Renal pelvis (tissue), 4 donors: ENCODE data around the gene MANEAL. TPM values are rescaled to one million over a fixed set of nuclear protein-coding genes. Genes with fewer than 3 reads are reported as not detected.

Experiments
- DNase-seq: peaks from one replicate; pipeline ENCODE4 v3.0.0-alpha.2; 2013
- polyA plus RNA-seq, 3 donors: library from polyadenylated mRNA; unstranded; fragments of 120-200 nt; gene quantifications; one replicate each; pipeline ENCODE4 v1.2.1, GENCODE V29; 2013; ENCODE audit not compliant: insufficient read length in 3 of 3

The MANEAL gene
- polyA plus RNA-seq, 3 donors, result 4.0 to 4.9 (median 4.4) TPM

DNA sequence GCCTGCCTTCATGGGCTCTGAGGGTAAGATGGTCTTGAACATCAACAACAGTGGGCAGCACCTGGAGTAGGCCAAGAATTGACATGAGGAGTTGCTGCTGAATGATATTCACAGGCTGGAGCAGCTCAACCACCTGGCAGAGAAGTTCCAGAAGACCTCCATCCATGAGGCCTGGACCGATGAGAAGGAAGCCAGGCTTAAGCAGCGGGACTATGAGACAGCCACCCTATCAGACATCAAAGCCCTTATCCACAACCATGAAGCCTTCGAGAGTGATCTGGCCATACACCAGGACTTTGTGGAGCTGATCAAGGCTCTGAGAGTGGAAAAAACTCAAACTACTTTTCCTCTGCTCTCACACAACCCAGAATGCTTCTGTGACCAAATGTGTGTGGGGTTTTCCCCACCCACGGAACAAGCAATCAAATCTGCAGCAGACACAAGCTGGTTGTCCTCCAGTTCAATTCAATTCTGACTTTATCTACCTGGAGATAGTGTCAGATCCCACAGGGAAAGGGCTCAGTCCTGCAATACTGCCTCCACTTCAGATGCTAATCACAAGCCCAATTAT lies 16.6 kb upstream of the MANEAL start:
- no peak for DNase-seq

DNA sequence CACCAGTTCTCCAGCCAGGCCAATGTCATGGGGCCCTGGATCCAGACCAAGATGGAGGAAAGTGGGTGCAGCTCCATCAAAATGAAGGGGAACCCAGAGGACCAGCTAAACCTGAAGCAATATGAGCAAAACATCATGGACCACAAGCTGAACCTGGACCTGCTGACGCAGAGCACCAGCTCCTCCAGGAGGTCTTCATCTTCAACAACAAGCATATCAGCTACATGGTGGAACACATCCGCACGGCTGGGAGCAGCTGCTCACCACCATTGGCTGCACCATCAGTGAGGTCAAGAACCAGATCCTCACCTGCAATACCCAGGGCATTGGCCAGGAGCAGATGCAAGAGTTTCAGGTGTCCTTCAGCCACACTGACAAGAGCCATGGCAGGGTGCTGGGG lies 15.0 kb upstream of the MANEAL start:
- no peak for DNase-seq

DNA sequence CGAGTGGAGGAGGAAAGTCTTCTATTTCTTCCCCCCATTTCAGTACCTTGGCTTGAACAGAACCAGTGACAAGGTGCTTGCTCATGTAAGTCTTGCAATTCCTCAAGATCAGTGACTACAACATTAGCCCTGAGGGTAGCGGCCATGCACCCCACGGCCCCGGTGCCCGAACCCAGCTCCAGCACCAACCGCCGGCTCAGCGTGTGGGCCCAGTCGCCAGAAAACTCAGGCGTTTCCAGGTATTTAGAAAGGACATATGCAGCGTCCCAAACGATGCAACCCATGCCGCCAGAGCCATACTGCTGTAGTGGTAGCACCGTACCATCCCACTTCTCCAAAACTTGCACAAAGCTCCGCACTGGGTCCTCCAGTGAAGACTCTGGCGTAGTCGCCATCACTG lies 11.2 kb upstream of the MANEAL start:
- DNase-seq, result no peak

DNA sequence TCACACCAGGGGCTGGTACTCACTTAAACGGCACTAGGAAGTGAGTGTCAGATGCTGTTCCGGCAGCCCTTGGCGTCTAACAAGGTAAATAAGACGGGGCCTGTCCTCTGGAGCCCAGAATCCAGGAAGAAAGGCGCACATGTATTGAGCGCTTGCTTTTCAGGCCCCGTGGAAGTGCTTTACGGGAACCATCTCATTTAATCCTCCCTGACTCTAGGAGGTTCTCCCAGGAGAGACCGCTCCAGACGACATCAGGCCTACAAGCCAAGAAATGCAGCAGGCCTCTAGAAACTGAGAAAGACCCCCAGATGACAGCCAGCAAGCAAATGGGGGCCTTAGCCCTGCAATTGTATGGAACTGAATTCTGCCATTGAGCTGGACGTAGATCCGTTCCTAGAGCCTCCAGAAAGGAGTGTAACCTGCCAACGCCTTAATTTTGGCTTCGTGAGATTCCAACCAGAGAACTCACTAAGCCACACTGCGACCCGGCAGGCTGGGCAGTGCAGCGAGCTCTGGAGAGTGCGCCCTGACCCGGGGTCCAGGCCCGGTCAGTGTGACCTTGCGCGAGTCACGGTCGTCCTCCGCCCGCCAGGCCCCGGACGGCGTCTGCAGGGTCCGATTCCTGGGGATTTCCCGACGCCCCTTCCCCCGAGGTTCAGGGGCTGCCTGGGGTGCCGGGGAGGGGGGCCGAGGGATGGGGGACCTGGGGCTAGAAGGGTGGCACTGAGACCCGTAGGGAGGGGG lies 532 bp upstream of the MANEAL start:
- DNase-seq, result no peak

DNA sequence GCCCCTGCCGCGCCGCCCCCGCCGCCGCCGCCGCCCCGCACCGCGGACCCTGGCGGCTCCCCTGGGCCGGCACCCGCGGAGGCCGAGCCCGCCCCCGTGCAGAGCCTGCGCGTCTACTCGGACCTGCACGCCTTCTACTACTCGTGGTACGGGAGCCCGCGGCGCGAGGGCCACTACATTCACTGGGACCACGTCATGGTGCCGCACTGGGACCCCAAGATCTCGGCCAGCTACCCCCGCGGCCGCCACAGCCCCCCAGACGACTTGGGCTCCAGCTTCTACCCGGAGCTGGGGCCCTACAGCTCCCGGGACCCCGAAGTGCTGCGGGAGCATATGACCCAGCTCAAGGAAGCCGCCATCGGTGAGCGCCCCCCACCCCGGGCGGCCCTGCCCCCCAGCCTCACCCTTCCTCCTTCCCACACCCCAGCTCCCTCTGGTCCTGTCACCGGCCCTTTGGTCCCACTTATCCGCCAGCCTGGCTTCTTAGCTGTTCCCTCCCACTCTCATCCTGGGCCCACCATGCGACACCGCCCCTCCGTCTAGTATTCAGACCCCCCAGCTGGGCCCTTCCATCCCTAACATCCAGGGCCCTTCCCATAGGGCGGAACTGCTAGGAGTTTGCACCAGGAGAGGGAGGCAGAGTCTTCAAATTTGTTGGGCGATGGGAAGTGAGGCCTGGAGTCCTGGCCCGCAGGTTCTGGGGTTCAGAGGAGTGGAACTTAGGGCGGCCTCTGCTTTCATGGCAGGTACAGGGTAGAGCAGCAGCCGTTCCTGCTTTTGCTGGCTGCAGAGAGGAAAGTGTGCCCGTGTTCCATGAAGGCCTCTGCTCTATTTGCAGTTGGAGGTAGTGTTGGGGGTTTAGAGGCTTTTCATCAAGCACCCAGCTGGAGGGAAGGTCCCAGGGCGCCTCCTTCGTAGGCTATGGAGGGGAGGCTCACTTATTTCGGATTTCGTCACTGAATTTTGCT lies 1.0 kb downstream of the MANEAL start:
- no peak for DNase-seq

DNA sequence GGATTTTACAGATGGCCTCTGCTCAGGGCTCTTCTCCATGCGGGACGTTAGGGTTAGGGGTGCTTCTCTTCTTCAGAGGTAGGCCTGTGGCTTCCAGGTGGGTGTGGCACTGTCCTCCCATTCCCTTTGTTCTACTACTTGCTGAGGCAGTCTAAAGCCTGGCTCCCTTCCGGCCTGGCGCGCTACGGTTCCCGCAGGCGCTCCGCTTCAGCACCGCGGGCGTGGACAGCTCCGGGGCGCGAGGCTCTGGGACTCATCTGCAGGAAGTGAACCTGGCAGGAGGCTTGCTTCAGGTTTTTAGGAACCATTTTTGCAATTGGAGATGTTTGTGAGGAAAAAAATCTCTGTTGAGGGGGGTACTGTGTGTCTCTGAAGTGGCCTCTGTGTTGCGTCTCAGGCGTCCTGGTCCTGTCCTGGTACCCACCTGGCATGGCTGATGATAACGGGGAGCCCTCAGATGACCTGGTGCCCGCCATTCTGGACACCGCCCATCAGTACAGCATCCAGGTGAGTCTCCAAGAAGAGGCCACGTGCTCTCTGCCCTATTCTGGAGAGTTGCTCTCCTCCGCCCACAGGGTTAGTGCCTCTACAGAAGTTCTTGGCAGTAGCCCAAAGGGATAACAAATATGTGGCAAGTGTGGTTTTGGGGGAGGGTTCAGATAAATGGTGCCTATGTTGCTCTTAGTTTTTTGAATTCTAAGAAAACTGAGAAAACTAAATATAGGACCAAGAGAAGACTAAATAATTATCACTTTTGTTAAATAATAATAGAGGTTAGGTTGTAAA lies 1.9 kb downstream of the MANEAL start:
- DNase-seq, result no peak

DNA sequence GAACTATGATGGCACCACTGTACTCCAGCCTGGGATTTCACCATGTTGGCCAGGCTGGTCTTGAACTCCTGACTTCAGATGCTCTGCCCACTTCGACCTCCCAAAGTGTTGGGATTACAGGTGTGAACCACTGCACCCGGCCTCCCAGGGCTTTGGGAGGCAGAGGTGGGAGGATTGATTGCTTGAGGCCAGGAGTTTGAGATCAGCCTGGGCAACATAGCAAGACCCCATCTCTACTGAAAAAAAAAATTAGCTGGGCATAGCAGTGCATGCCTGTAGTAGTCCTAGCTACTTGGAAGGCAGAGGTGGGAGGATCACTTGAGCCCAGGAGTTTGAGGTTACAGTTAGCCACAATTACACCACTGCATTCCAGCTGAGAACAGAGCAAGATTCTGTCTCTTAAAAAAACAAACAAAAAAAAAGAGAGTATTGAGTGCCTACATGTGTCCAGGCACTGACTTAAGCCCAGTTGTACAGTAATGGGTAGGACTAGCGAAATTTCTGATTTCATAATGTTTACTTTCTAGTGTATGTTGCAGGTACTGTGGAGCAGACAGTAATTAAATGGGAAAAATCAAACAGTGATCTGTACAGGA lies 4.2 kb downstream of the MANEAL start:
- DNase-seq, result no peak

DNA sequence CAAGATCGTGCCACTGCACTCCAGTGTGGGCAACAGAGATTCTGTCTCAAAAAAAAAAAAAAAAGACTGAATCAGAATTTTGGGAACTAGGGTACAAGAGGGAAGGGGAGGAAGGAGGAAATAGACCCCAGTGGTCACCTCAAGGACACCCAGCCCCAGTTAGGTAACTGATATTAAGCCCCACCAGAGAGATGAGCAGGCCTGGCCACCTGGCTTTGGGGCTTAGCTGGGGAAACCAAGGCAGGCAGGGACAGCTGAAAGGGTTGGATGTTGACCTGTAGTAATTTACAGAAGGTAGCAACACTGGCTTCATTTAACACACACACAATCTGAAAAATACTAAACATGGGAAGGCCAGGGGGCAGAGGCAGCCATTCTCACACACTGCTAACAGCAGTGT lies 8.8 kb downstream of the MANEAL start:
- no peak for DNase-seq

DNA sequence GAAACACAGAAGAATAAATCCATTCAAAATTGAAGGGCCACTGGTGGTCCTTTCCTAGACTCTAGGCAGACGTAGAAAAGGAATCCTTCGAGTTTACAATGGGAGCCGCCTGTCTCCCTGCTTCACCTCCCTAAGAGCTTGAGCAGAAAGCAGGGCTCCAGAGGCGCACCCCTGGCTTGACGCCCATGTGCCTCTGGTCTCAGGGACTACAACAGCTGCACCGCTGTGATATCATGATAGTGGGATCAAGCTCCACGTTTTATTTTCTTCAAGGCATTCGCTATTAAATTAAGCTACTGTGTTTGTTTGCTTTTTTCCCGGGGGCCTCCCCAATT lies 13.5 kb downstream of the MANEAL start:
- DNase-seq, result no peak

DNA sequence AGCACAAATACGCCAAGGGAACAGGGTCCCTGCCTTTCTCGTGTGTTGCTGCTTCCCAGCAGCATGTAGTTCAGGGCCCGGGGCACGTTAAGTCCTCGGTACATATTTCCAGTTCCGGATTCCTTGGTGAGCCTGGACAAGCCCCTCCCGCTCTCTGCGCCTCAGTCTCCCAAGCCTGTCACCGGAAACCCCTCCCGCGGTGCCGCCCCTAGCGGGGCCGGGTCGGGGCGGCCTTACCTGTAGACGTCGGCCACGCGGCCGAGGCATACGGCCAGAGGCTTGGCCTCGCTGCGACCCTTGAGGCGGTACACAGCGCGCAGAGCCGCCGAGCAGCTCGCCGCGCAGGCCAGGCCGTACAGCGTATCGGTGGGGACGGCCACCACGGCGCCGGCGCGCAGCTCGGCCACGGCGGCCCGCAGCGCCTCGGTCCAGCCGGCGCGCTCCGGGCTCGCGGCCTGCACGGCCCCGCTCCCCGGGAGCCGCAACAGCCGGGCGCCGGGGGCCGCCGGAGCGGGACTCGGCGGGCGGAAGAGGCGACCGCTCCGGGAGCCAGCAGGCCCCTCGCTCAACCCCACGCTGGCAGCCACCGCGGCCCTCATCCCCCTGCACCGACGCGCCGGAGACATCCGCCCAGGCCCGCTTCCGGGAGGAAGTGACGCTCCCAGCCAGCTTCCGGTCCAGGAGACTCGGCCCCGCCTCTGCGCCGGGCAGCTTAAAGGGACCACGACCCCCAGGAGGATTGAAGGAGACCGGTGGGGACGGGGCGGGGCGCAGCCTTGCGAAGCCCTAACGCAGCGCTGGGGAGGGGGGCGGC lies 14.1 kb downstream of the MANEAL start, which contains the start of the genes C1orf122 and YRDC:
TSS of gene C1orf122 (plus strand) at position 236 of the 814 bp plus-strand sequence. CDS start 615 bp downstream, outside the sequence.
TSS of gene YRDC (minus strand) at position 654 of the 814 bp plus-strand sequence. CDS start at position 626, 28 bp downstream.
- DNase-seq, result peak; percentile 94

DNA sequence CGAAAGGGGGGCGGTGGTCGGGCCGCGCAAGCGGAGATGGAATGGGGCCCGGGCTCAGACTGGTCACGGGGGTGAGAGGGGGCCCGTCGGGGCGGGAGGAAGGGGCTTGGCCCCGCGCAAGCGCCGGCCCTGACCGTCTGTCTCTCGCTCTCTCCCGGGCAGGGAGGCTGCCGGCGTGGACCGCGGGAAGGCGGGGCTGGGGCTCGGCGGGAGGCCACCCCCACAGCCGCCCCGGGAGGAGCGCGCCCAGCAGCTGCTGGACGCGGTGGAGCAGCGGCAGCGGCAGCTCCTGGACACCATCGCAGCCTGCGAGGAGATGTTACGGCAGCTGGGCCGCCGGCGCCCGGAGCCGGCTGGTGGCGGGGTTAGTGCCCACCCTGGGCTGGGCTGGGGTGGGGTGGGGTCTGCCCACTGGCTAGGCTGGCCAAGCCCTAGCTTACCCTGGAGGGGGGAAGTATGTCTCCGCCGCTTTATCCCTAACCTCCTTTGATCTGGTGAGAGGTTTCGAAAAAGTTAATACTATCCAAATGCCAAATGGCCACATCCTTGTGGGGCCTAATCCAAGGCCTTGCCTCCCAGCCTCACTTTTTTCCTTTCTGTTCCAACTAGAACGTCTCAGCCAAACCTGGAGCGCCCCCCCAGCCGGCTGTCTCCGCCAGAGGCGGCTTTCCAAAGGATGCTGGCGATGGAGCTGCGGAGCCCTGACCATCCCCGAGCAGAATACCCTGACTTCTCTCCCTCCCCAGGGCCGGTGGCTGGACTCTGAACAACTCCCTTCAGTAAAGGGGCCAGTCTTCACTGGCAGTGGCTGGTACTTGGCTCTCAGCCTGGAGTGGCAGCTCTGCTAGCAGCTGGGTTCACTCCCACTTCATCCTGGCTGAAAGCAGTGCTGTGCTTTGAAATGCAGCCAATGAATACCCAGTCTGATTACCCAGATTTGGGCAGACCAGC lies 15.0 kb downstream of the MANEAL start:
- peak; percentile 71 for DNase-seq

DNA sequence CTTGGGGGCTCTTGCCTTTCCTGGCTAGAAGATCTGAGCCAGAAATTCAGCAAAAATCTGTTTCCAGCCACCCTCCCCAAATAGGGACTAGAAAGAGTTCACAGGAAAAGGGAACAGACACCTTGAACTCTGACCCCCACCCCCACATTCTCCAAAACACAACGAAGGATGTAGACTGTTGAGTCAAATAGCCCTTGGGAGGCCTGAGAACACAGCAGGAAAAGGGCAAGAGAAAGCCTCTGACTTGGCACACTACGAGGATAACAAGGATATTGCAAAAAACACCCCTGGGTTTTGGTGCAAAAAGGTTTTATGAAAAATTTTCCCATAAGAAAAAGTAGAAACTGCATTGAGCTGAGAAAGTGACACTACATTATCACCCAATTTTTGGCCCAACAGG lies 16.3 kb downstream of the MANEAL start:
- DNase-seq, result no peak

DNA sequence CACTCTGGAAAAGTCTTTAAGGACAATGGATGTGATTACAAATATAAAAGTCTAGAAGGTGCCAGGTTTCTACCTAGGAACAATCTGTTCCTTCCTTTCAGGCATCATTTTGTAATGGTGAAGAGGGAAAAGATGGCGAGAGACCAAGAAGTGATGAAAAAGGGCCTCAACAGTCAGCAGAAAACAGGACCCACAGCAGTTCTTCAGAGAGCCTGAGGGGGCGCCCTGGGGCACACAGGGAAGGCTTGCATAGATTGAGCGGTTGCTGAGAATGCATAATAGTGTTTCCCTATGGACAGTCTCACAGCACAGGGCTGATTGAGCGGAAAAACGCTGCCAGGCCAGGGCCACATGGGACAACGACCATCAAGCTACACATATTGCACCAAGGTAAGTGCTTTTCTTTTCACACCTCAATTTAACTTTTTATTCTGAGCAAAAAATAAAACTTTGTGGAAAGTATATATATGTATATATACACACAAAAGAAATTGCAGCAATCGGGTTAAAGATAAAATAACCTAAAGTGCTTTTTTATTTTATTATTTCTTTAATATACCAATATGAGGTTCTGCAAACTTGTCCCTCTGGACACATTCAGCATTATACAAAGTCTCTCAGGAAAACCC lies 17.5 kb downstream of the MANEAL start:
- DNase-seq, result peak; percentile 62

DNA sequence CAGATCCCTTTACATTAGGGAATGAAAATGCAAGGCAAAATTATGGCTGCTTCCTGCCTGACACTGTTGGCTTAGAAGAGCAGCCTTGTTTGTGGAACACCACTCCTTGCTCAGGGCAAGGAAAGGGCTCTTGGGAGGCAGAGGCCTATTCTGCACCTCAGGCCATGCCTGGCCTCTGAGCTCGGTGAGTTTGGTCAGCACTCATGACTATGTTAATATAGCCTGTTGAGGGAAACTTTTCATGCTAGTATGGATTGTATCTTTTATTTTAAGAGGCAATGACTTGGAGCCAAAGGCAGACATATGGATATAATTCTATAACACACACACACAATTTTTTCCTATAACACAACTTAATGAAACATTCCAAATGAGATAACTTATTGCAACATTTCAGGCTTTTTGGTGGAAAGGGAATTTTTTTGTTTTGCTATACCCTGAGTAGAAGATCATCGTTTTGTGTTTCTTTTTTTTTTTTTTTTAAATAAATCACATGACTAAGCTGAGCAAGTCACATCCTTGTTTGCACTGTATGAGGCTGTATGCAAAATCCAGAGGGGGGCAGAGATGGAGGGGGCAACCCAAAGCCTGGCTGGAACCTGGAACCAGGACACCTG lies 20.0 kb downstream of the MANEAL start:
- DNase-seq, result no peak

DNA sequence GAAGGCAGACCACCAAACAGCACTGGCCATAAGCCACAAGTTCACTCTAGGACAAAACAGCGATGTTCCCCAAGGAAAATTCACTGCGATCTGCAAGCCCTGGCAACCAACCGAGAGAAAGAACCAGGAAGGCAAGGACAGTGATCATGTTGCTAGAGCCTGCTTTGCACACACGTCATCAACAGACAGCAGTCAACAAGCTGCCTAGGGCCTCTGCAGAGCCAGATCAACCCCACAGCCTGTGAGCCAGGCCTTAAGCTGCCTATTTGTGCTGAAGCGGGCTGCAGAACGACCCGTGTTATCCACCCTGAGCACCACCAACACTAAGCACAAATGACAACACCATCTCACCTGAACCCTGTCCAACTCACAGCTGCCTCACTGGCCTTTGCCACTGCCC lies 20.6 kb downstream of the MANEAL start:
- no peak for DNase-seq

DNA sequence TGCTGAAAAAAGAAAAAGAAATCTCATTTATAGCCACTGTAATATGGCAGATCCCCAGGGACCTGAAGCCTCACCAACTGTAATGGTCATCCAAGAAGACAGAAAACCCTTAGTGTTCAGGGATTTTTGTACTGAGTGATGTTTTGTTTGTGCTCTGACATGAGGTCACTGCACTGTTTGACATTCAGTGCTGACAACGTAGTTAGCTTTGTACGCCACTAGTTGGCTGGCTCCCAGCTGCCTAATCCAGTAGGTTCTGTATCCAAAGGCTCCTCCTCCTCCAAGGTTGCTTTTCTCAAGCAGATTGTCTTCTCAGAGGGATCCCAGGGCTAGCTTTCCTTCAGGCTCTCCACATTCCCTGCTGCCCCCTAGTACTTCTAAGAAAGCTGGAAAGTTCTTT lies 23.8 kb downstream of the MANEAL start:
- no peak for DNase-seq

DNA sequence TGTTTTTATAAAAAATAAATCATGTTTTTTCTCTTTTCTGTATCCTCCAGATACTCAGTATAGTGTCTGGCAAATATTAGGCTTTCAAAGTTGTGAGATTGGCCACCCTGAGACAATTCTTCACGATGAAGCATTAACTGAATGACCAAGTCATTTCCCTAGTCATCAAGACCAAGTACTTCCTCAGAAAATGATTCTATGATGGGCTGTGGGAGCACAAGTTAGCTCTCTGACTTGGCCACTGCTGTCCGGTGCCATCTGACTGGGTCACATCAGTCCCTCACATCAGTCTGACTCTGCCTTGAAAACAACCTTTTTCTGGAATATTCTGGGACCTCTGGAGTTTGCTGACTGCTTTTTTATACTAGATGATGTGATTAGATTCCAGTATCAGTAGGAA lies 27.8 kb downstream of the MANEAL start:
- DNase-seq, result no peak
